ENCODE measurements around the gene TRAF3IP3.

DNA sequence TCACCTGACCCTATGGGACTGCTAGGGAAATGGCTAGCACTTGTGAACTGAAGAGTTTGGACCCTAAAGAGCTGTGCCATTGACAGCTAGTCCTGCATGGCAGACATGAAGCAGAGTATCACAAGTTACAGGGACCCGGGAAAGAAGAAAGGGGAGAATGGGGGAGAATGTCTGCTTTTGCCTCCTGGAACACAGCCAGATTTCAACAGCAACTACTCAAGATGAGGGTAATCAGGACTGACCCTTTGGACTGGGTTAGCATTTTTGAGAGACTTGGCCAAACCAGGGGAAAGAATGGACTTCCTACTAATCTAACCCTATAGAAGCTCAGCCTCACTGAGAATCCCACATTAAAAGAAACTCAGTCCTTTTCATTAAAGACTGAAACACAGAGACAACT lies 63.2 kb downstream of the TRAF3IP3 start:
- TF ChIP-seq, protein P1, sequence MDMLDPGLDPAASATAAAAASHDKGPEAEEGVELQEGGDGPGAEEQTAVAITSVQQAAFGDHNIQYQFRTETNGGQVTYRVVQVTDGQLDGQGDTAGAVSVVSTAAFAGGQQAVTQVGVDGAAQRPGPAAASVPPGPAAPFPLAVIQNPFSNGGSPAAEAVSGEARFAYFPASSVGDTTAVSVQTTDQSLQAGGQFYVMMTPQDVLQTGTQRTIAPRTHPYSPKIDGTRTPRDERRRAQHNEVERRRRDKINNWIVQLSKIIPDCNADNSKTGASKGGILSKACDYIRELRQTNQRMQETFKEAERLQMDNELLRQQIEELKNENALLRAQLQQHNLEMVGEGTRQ (IDR thresholded peaks at IDR 0.05; ENCODE audit: borderline replicate concordance, low read depth, low read length), result no peak
- TF ChIP-seq, protein P2, sequence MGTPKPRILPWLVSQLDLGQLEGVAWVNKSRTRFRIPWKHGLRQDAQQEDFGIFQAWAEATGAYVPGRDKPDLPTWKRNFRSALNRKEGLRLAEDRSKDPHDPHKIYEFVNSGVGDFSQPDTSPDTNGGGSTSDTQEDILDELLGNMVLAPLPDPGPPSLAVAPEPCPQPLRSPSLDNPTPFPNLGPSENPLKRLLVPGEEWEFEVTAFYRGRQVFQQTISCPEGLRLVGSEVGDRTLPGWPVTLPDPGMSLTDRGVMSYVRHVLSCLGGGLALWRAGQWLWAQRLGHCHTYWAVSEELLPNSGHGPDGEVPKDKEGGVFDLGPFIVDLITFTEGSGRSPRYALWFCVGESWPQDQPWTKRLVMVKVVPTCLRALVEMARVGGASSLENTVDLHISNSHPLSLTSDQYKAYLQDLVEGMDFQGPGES (IDR thresholded peaks at IDR 0.05; ENCODE audit: low read depth, low read length), result no peak
- TF ChIP-seq, protein P3, sequence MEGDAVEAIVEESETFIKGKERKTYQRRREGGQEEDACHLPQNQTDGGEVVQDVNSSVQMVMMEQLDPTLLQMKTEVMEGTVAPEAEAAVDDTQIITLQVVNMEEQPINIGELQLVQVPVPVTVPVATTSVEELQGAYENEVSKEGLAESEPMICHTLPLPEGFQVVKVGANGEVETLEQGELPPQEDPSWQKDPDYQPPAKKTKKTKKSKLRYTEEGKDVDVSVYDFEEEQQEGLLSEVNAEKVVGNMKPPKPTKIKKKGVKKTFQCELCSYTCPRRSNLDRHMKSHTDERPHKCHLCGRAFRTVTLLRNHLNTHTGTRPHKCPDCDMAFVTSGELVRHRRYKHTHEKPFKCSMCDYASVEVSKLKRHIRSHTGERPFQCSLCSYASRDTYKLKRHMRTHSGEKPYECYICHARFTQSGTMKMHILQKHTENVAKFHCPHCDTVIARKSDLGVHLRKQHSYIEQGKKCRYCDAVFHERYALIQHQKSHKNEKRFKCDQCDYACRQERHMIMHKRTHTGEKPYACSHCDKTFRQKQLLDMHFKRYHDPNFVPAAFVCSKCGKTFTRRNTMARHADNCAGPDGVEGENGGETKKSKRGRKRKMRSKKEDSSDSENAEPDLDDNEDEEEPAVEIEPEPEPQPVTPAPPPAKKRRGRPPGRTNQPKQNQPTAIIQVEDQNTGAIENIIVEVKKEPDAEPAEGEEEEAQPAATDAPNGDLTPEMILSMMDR (IDR thresholded peaks at IDR 0.05), result no peak
- TF ChIP-seq CHD2 (IDR thresholded peaks at IDR 0.05; ENCODE audit: low read length, partially characterized antibody), result no peak
- TF ChIP-seq MXI1 (IDR thresholded peaks at IDR 0.05; ENCODE audit: low read depth, low read length), result no peak

All from SK-N-SH (cell line).